Measurements from ENCODE around the gene ALOX15.

DNA sequence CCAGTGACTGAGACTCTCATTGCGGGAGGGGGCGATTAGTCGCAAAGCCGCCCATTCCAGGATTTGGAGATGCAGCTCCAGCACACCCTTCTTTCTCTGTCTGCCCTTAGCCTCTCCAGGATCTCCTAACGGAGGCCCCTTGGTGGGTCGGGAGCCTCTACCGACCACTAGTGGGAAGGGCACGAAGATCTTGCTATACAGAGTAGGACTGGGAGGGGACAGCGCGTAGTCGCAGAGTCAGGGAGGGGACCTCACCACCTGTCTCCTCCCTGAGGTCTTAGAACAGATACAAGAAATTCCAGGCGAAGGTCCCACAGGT, 57.7 kb downstream of the ALOX15 start:
- TF ChIP-seq, protein P1, sequence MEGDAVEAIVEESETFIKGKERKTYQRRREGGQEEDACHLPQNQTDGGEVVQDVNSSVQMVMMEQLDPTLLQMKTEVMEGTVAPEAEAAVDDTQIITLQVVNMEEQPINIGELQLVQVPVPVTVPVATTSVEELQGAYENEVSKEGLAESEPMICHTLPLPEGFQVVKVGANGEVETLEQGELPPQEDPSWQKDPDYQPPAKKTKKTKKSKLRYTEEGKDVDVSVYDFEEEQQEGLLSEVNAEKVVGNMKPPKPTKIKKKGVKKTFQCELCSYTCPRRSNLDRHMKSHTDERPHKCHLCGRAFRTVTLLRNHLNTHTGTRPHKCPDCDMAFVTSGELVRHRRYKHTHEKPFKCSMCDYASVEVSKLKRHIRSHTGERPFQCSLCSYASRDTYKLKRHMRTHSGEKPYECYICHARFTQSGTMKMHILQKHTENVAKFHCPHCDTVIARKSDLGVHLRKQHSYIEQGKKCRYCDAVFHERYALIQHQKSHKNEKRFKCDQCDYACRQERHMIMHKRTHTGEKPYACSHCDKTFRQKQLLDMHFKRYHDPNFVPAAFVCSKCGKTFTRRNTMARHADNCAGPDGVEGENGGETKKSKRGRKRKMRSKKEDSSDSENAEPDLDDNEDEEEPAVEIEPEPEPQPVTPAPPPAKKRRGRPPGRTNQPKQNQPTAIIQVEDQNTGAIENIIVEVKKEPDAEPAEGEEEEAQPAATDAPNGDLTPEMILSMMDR (IDR thresholded peaks at IDR 0.05), result peak in 1 of 3 experiments; percentile 8
- TF ChIP-seq POLR2A (IDR thresholded peaks at IDR 0.05), result no peak
- TF ChIP-seq POLR2AphosphoS5 (IDR thresholded peaks at IDR 0.05; ENCODE audit: insufficient read depth in 1 of 2, low read depth in 1 of 2), result no peak

Measured in vagina (tissue), 2 donors.